ENCODE measurements around the gene CSGALNACT2.

DNA sequence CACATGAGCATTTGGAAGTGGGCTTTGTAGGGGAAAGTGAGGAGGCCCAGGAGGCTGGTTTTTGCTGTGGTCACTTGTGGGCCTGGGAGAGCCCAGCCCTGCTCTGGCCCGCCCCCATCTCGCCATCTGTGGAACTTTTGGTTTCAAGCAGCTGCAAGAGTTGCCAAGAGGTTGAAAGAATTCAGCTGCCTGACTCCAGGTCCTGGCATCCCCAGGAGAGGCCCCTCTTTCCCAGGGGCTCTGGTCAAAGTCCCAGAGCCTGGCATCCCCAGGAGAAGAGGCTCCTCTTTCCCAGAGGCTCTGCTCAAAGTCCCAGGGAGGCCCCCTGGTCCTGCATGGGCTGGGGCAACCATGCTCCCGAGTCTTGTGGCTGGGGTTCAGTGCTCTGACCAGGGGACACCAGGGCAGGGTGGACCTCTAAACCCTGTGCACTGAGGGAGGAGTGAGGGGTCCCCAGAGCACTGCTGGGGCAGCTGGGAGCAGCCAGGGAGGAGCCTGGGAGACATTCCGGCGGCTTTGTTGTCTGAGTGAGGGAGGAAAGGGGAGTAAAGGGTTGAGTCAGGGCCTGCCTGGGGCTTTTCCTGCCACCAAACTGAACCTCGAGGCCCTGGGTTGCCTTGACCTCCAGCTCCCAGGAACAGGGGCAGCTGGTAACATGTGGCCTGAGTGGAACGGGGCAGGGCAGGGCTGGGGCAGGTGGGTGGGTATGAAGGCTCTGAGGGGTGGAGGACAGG is 27.7 kb upstream of the CSGALNACT2 start:
- no peak for TF ChIP-seq TAF1 (IDR thresholded peaks at IDR 0.05; ENCODE audit: low read depth)
- no peak for TF ChIP-seq EP300 (IDR thresholded peaks at IDR 0.05; ENCODE audit: borderline replicate concordance)
- no peak for TF ChIP-seq CREB1 (IDR thresholded peaks at IDR 0.05; ENCODE audit: low read depth)
- TF ChIP-seq, protein P1, sequence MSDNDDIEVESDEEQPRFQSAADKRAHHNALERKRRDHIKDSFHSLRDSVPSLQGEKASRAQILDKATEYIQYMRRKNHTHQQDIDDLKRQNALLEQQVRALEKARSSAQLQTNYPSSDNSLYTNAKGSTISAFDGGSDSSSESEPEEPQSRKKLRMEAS (IDR thresholded peaks at IDR 0.05) = no peak
- TF ChIP-seq FOXM1 (IDR thresholded peaks at IDR 0.05; ENCODE audit: borderline replicate concordance, low read depth) = no peak
- no peak for TF ChIP-seq EGR1 (IDR thresholded peaks at IDR 0.05)
- TF ChIP-seq TCF12 (IDR thresholded peaks at IDR 0.05; ENCODE audit: low read depth) = no peak
- TF ChIP-seq CEBPB (IDR thresholded peaks at IDR 0.05) = no peak
- TF ChIP-seq, protein P2, sequence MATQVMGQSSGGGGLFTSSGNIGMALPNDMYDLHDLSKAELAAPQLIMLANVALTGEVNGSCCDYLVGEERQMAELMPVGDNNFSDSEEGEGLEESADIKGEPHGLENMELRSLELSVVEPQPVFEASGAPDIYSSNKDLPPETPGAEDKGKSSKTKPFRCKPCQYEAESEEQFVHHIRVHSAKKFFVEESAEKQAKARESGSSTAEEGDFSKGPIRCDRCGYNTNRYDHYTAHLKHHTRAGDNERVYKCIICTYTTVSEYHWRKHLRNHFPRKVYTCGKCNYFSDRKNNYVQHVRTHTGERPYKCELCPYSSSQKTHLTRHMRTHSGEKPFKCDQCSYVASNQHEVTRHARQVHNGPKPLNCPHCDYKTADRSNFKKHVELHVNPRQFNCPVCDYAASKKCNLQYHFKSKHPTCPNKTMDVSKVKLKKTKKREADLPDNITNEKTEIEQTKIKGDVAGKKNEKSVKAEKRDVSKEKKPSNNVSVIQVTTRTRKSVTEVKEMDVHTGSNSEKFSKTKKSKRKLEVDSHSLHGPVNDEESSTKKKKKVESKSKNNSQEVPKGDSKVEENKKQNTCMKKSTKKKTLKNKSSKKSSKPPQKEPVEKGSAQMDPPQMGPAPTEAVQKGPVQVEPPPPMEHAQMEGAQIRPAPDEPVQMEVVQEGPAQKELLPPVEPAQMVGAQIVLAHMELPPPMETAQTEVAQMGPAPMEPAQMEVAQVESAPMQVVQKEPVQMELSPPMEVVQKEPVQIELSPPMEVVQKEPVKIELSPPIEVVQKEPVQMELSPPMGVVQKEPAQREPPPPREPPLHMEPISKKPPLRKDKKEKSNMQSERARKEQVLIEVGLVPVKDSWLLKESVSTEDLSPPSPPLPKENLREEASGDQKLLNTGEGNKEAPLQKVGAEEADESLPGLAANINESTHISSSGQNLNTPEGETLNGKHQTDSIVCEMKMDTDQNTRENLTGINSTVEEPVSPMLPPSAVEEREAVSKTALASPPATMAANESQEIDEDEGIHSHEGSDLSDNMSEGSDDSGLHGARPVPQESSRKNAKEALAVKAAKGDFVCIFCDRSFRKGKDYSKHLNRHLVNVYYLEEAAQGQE (IDR thresholded peaks at IDR 0.05; ENCODE audit: low read depth) = no peak
- no peak for TF ChIP-seq YY1 (IDR thresholded peaks at IDR 0.05; ENCODE audit: low read depth)
- TF ChIP-seq RAD21 (IDR thresholded peaks at IDR 0.05; ENCODE audit: low read depth) = no peak
- no peak for TF ChIP-seq TEAD4 (IDR thresholded peaks at IDR 0.05)
